HFFc6 (cell line): Measurements from ENCODE around the gene SLC66A1. TPM values are rescaled to one million over a fixed set of nuclear protein-coding genes. Genes with fewer than 3 reads are reported as not detected.
"Not testable (repeated sequence)": the region's sequence is repeated elsewhere in the genome, so short reads cannot be mapped to it uniquely, and the experiment has no call there.

Source experiments
- DNase-seq: peaks from one replicate; pipeline ENCODE4 v3.0.0-alpha.2; 2018
- H3K27ac Mint-ChIP-seq: 2 replicates; pipeline ENCODE4 v1.8.0; 2020; ENCODE audit warnings: mild to moderate bottlenecking, mixed read lengths
- H3K27me3 Mint-ChIP-seq: 2 replicates; pipeline ENCODE4 v1.8.0; 2021; ENCODE audit warnings: mild to moderate bottlenecking, moderate library complexity, mixed read lengths; ENCODE audit not compliant: insufficient read depth
- H3K36me3 Mint-ChIP-seq: 2 replicates; pipeline ENCODE4 v1.8.0; 2021; ENCODE audit warnings: low read depth, mixed read lengths
- H3K4me1 Mint-ChIP-seq: 2 replicates; pipeline ENCODE4 v1.8.0; 2020; ENCODE audit warnings: low read depth, mixed read lengths
- H3K4me3 Mint-ChIP-seq: 2 replicates; pipeline ENCODE4 v1.8.0; 2020; ENCODE audit warnings: mild to moderate bottlenecking, moderate library complexity, mixed read lengths
- H3K9me3 Mint-ChIP-seq: 2 replicates; pipeline ENCODE4 v1.8.0; 2020; ENCODE audit warnings: mild to moderate bottlenecking, mixed read lengths
- CTCF ChIP-seq: fragments of 200-600 bp; sonication (generic); IDR thresholded peaks from 2 replicates; pipeline ENCODE4 v1.5.0; 2021; ENCODE audit warnings: antibody characterized with exemption, mild to moderate bottlenecking
- total RNA-seq, 6 experiments: library from RNA; stranded (reverse); fragmentation: NEBNext Ultra II Directional; extraction: Animal tissue kit (Norgen Biotek cat#: 25700); gene quantifications; 2 replicates in 1 of 6; 3 replicates in 5 of 6; pipeline ENCODE4 v1.2.3, GENCODE V29; 2021

The SLC66A1 gene
- total RNA-seq, 6 experiments from 2014 or later = 13.3 to 15.6 (median 14.2) TPM

GRCh38 chr1:19294638-19295037 is 17.5 kb upstream of the SLC66A1 start:
- peaks cover 2% of the 10 kb centered on the region; the same call in 1 of the 2 replicates for H3K27me3 Mint-ChIP-seq
- no peak overlapping the region for H3K4me3 Mint-ChIP-seq
- H3K9me3 Mint-ChIP-seq = peaks cover 22% of the 10 kb centered on the region; the same call in 1 of the 2 replicates
- peaks cover 6% of the 10 kb centered on the region for H3K4me1 Mint-ChIP-seq
- peaks cover 26% of the 10 kb centered on the region for H3K36me3 Mint-ChIP-seq
- TF ChIP-seq CTCF = no peak
- DNase-seq = no peak
- H3K27ac Mint-ChIP-seq = no peak overlapping the region

GRCh38 chr1:19300211-19300610 is 11.9 kb upstream of the SLC66A1 start:
- Mint-ChIP-seq H3K36me3 (peaks cover 14% of the 10 kb centered on the region), H3K4me3 (no peak overlapping the region), H3K27ac (no peak overlapping the region), H3K4me1 (peaks cover 6% of the 10 kb centered on the region), H3K9me3 (peaks cover 10% of the 10 kb centered on the region; the same call in 1 of the 2 replicates), H3K27me3 (no peaks in the 10 kb centered on the region; the same call in 1 of the 2 replicates)
- TF ChIP-seq CTCF = no peak
- DNase-seq = no peak

GRCh38 chr1:19304081-19304480 is 8.0 kb upstream of the SLC66A1 start:
- peaks cover 18% of the 10 kb centered on the region for H3K36me3 Mint-ChIP-seq
- not testable (repeated sequence) for H3K9me3 Mint-ChIP-seq, H3K4me3 Mint-ChIP-seq, H3K27ac Mint-ChIP-seq, H3K4me1 Mint-ChIP-seq, DNase-seq, H3K27me3 Mint-ChIP-seq

- Mint-ChIP-seq H3K36me3 (peaks cover 18% of the 10 kb centered on the region), H3K4me1 (peaks cover 22% of the 10 kb centered on the region), H3K27me3 (no peaks in the 10 kb centered on the region; the same call in none of the 2 replicates), H3K27ac (no peak overlapping the region), H3K9me3 (no peaks in the 10 kb centered on the region), H3K4me3 (no peak overlapping the region)
- no peak for DNase-seq
- TF ChIP-seq CTCF = no peak
Measured at GRCh38 chr1:19305880-19306279, 6.2 kb upstream of the SLC66A1 start.

- no peak overlapping the region for H3K4me3 Mint-ChIP-seq
- H3K36me3 Mint-ChIP-seq = peaks cover 18% of the 10 kb centered on the region
- no peak overlapping the region for H3K27ac Mint-ChIP-seq
- H3K4me1 Mint-ChIP-seq = peaks cover 27% of the 10 kb centered on the region
- no peak for DNase-seq
- no peak for TF ChIP-seq CTCF
- no peaks in the 10 kb centered on the region for H3K9me3 Mint-ChIP-seq
- peaks cover 3% of the 10 kb centered on the region for H3K27me3 Mint-ChIP-seq
Measured at GRCh38 chr1:19306941-19307340, 5.2 kb upstream of the SLC66A1 start.

GRCh38 chr1:19307794-19308508 is 4.2 kb upstream of the SLC66A1 start:
- TF ChIP-seq CTCF = no peak
- no peak overlapping the region for H3K4me3 Mint-ChIP-seq
- H3K4me1 Mint-ChIP-seq = peaks cover 31% of the 10 kb centered on the region
- H3K27ac Mint-ChIP-seq = peak overlapping the region; percentile 83
- H3K36me3 Mint-ChIP-seq = peaks cover 18% of the 10 kb centered on the region
- H3K9me3 Mint-ChIP-seq = no peaks in the 10 kb centered on the region
- DNase-seq = no peak
- H3K27me3 Mint-ChIP-seq = peaks cover 3% of the 10 kb centered on the region
